ENCODE results near the gene MB.

DNA sequence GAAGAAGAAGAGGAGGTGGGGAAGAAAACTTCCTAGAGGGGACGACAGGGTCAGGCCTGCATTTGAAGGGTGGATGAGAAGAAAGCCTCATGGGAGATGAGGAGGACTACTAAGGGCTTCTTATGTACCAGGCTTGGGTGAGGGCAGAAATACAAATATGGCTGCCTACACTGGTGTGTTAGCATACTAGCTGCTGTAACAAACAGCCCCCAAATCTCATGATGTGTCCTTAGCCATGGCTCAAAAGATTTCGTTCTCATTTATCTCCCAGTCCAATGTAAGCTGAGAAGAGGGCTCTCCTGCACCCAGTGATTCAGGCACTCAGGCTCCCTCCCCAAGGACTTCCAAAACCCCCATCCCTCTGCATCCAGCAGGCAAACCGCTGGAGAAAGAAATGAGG lies 11.6 kb upstream of the MB start:
- no peak for TF ChIP-seq EP300 (conservative IDR thresholded peaks at IDR 0.05; ENCODE audit: poor library complexity, severe bottlenecking)
- no peak for TF ChIP-seq EZH2 (IDR thresholded peaks at IDR 0.05; ENCODE audit: borderline replicate concordance, insufficient read depth, low read length, poor library complexity, severe bottlenecking)
- no peak for TF ChIP-seq CTCF (IDR thresholded peaks at IDR 0.05; ENCODE audit: poor library complexity, severe bottlenecking)
- no peak for TF ChIP-seq RAD21 (conservative IDR thresholded peaks at IDR 0.05)
- no peak for TF ChIP-seq POLR2AphosphoS5 (IDR thresholded peaks at IDR 0.05)

Data from neural cell (in vitro differentiated cells).